PFSK-1 (cell line): ENCODE results near the gene EPHB3.

Experiments used
- POLR2AphosphoS5 ChIP-seq: IDR thresholded peaks from 2 replicates; pipeline ENCODE4 v1.6.1; 2012; ENCODE audit warnings: low read depth, mild to moderate bottlenecking, control low read depth, low read length, moderate library complexity
- SIN3A ChIP-seq: IDR thresholded peaks from 2 replicates; pipeline ENCODE4 v1.6.1; 2012; ENCODE audit warnings: mild to moderate bottlenecking, low read length, moderate library complexity, borderline replicate concordance; ENCODE audit not compliant: insufficient read depth
- TAF1 ChIP-seq: IDR thresholded peaks from 2 replicates; pipeline ENCODE4 v1.6.1; 2012; ENCODE audit warnings: low read length, control low read depth, borderline replicate concordance; ENCODE audit not compliant: insufficient read depth

DNA sequence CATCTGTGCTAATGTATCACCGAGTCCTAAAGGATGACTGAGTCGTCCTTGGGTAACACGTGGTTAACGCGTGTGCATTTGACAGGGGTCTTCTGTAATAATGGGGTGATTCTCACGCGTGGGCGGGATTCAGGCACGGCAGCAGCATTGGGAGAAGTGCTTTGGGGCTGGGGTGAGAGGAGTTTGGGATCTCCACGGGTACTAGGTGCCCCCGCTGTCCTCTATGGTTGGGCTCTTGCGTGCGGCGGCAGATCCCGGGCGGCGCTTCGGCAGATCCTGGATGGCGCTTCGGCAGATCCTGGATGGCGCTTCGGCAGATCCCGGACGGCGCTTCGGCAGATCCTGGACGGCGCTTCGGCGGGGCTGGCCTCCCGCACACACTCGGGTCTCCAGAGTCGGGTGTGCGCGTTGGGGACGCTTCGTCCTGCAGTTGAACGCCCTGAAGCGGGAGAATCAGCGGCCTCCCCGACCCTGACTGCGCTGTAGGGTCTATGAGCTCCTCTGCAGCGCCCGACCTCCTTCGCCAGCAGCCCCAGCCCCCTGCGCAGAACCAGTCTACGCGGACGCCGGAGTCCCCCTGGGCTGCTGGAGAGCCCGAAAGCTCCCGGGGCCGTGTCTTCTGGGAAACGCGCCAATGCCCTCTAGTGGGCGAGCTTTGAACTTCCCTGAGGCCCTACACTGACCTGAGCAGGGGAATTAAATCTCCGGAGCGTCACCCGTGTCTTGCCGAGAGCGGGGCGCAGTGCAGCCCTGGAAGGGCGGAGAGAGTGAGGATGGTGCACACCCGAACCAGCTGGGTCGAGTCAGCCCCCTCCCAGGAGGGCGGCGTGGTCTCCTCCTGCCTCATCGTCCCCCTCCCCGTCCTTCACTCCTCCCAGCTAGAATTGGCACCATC lies 48.1 kb upstream of the EPHB3 start:
- no peak for TF ChIP-seq TAF1
- no peak for TF ChIP-seq SIN3A
- TF ChIP-seq POLR2AphosphoS5: no peak
